GM12874 (cell line): ENCODE measurements around the gene CXCL17.
A peak's percentile ranks its signal among the peaks of the same experiment; 100 is the strongest.

Experiments used
- TF ChIP-seq, protein P1 (sequence below): IDR thresholded peaks from 2 replicates; pipeline ENCODE4 v1.5.1; 2011; ENCODE audit warnings: low read depth, mild to moderate bottlenecking, control low read depth, low read length, moderate library complexity; ENCODE audit not compliant: insufficient read depth

Gene CXCL17

DNA sequence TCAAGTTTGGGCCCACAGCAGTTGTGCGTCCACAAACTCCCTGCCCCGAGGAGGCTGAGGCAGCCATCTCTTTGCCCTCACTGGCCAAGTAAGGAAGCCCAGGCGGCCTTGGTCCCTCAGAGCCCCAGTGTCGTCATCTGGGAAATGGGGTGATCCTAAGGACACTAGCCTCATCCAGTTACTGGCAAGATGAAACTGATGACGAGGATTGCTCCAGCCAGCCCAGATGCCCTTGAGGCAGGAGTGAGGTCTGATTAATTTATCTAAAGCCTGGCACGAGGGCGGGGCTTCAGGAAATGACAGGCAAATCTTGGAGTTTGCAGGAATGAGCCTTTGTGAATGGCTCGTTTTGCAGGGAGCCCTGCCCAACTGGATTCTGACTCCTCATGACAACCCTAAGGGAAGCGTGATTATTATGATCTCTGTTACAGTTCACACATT, 21.1 kb downstream of the CXCL17 start:
- TF ChIP-seq, protein P1, sequence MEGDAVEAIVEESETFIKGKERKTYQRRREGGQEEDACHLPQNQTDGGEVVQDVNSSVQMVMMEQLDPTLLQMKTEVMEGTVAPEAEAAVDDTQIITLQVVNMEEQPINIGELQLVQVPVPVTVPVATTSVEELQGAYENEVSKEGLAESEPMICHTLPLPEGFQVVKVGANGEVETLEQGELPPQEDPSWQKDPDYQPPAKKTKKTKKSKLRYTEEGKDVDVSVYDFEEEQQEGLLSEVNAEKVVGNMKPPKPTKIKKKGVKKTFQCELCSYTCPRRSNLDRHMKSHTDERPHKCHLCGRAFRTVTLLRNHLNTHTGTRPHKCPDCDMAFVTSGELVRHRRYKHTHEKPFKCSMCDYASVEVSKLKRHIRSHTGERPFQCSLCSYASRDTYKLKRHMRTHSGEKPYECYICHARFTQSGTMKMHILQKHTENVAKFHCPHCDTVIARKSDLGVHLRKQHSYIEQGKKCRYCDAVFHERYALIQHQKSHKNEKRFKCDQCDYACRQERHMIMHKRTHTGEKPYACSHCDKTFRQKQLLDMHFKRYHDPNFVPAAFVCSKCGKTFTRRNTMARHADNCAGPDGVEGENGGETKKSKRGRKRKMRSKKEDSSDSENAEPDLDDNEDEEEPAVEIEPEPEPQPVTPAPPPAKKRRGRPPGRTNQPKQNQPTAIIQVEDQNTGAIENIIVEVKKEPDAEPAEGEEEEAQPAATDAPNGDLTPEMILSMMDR, result no peak

DNA sequence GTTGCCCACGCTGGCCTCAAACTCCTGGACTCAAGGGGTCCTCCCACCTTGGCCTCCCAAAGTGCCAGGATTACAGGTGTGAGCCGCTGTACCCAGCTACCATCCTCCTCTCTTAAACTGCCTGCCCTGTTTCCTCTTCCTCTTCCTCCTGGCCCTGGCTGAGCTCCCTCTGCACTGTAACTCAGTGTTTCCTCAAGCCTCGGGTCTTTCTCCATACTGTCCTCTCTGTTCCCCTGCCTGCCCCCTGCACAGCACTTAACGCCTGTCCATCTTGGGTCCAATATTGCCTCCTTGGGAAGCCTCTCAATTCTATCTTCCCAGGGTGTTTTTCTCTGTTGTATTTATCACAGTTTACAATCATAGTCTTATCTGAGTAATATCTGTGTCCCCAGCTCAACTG, 21.6 kb downstream of the CXCL17 start:
- TF ChIP-seq, protein P1, result no peak

DNA sequence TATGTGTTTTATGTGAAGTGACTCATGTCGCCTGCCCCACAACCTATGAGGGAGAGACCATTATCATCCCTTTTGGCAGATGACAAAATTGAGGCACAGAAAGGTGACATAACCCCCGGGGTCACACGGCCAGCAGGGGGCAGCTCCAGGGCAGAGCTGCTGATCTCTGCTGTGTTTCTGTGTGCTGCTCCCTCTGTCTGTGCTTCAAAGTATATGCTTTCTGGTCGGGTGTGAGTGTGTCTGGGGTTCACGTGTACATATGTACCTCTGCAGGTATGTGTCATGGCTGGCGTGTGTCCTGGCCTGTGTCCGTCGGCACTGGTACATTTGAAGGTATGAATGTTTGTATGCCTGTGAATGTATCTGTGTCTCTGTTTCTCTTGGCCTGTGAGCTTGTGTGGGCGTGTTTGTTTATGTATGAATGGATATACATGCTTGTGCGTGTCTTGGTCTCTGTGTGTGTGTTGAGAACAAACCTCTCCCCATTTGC, 22.6 kb downstream of the CXCL17 start:
- TF ChIP-seq, protein P1, result peak; percentile 96

DNA sequence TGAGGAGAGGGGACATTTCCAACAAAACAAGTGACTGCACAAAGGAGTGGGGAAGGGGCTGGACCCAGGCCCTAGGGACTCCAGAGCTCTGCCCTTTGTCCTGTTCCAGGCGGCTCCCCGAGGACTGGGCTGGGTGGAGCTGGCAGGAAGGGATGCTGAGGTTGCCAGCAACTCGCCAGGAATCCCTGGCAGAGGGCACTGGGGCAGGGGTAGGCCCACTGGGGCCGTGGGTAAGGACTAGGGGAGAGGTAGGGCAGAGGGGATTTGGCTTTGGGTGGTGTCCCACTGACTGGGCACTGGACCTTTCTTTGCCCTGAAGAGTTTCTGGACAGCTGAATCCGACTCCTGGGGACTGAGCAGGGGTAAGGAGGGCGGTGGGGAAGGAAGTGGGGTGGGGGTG, 23.4 kb downstream of the CXCL17 start:
- TF ChIP-seq, protein P1, result no peak

DNA sequence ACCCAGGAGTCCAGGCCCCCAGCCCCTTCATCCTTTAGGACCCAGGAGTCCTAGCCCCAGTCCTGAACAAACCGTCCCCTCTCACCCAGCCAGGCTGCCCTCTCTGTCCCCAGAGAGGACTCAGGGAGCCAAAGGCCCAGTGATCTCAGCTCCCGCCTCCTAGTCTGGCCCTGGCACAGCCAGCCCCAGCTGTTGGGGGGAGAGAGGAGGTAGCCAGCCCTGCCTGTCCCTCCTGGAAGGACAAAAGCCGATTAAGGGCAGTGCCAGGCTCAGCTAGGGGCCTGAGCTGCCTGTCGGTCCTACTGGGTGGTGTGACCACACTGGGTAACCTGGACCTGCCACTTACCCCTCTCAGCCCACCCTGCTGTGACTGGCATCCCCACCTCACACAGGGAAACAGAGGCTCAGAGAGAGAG, 30.1 kb downstream of the CXCL17 start:
- TF ChIP-seq, protein P1, result no peak

DNA sequence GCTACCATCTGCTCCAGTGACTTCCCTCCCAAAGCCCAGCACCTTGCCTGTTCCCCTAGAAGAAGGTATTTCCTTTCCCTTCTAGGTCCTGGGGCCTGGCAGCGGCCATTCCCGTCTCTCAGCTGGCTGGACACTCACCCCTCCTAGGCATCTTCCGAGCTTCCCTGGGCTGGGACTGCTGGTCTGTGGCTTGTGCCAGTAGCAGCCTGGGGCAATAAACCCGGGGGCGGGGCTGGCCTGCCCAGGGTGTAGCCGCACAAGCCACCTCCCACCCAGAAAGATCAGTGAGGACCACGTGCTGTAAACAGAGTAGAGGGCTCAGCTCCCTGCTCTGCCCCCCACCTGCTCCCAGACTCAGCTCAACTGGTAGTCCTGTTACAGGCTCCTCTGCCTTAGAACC, 30.5 kb downstream of the CXCL17 start:
- TF ChIP-seq, protein P1, result no peak

DNA sequence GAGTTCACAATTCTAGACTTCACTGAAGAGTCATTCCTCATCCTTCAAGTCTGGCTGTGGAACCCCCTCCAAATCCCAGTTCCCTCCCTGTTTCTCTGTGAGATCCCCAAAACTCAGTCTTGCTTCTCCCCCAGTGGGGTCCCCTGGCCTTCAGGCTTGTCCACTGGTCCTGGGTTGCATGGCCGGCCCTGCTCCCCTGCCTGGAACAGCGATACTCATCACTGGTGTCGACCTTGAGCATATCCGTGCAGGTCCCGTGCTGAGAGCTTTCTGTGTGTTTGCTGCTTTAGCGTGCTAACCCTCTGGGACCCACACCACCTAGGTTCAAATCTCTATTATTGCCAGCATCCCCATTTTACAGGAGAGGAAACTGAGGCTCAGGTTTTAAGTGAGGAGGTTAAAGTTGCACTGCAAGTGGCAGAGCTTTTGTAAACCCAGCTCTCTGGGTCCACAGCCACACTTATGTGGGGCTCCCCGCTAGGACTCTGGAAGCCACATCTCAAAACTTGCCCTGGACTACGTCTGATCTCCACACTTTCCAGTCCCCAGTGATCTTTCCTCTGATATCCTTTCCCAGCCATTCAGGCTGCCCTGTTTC, 31.1 kb downstream of the CXCL17 start:
- TF ChIP-seq, protein P1, result no peak
